Bronchus fibroblast of lung (primary cell): ENCODE data around the gene OR52E8. TPM values are rescaled to one million over a fixed set of nuclear protein-coding genes. Genes with fewer than 3 reads are reported as not detected.

Experiments
- total RNA-seq: library from RNA; depleted of rRNA; stranded (reverse); fragments of >200 nt; gene quantifications from 2 replicates; pipeline ENCODE4 v1.2.3, GENCODE V29; 2015

Gene OR52E8
- not detected in 2 replicates for total RNA-seq

GRCh38 chr11:5857590-5857989, at the start of gene OR52E8:
Gene OR52E8, minus strand, starts transcription at chr11:5857690. Its CDS starts 0 bp downstream, at chr11:5857690.

GRCh38 chr11:5892908-5893307, 35.4 kb upstream of the OR52E8 start, which contains the start of gene OR52E5:
Gene OR52E5, plus strand, starts transcription at chr11:5893208. Its CDS starts 7,569 bp downstream, at chr11:5900777.

GRCh38 chr11:5880329-5880728, 22.8 kb upstream of the OR52E8 start, which contains the start of gene OR52E4:
Gene OR52E4, plus strand, starts transcription at chr11:5880629. Its CDS starts 3,664 bp downstream, at chr11:5884293.

GRCh38 chr11:5841797-5842196, 15.7 kb downstream of the OR52E8 start, which contains the start of gene OR52E6:
Gene OR52E6, minus strand, starts transcription at chr11:5841897. Its CDS starts 0 bp downstream, at chr11:5841897.

GRCh38 chr11:5808500-5809121, 48.9 kb downstream of the OR52E8 start, which contains the start of gene OR52N2:
Gene OR52N2, plus strand, starts transcription at chr11:5808924. Its CDS starts 11,412 bp downstream, at chr11:5820336.

Other genes starting within 250 kb of the OR52E8 start
- gene TRIM34, start 232.7 kb downstream of the OR52E8 start, total RNA-seq = 2.4 TPM in 2 replicates
- gene TRIM5, start 172.6 kb downstream of the OR52E8 start, total RNA-seq = 14.1 and 15.6 TPM in 2 replicates
- gene TRIM22, start 167.9 kb downstream of the OR52E8 start, total RNA-seq = 5.8 and 7.6 TPM in 2 replicates
- not detected in 2 replicates for gene OR56B1, start 121.2 kb downstream of the OR52E8 start, total RNA-seq
- not detected in 2 replicates for gene OR52N4, start 103.4 kb downstream of the OR52E8 start, total RNA-seq
- not detected in 2 replicates for gene OR52N5, start 74.3 kb downstream of the OR52E8 start, total RNA-seq
- not detected in 2 replicates for gene OR52N1, start 66.4 kb downstream of the OR52E8 start, total RNA-seq
- not detected in 2 replicates for gene OR52N2, start 48.8 kb downstream of the OR52E8 start, total RNA-seq
- gene OR52E6, start 15.8 kb downstream of the OR52E8 start, total RNA-seq = not detected in 2 replicates
- not detected in 2 replicates for gene OR52E4, start 22.9 kb upstream of the OR52E8 start, total RNA-seq
- gene OR52E5, start 35.5 kb upstream of the OR52E8 start, total RNA-seq = not detected in 2 replicates
- gene OR56A3, start 84.6 kb upstream of the OR52E8 start, total RNA-seq = not detected in 2 replicates
- gene OR56A5, start 110.8 kb upstream of the OR52E8 start, total RNA-seq = not detected in 2 replicates
- gene OR52L1, start 129.3 kb upstream of the OR52E8 start, total RNA-seq = not detected in 2 replicates
- gene OR56A4, start 149.3 kb upstream of the OR52E8 start, total RNA-seq = not detected in 2 replicates
- gene OR56A1, start 173.1 kb upstream of the OR52E8 start, total RNA-seq = not detected in 2 replicates
- not detected in 2 replicates for gene OR56B4, start 250.0 kb upstream of the OR52E8 start, total RNA-seq